WTC11 (cell line): ENCODE results near the gene SLC39A6. TPM values are rescaled to one million over a fixed set of nuclear protein-coding genes. Genes with fewer than 3 reads are reported as not detected.

Experiments
- ATAC-seq: fragments of 200-7000 bp; cut with Tn5 transposase; 2 replicates; pipeline ENCODE4 v1.10.0; 2021; ENCODE audit warnings: mild to moderate bottlenecking, moderate library complexity
- CTCF ChIA-PET: fragments of 300-600 bp; sonication (Branson Sonifier 250); formaldehyde crosslinking; loops from one replicate; lab custom pipeline; 2021; ENCODE audit warnings: antibody characterized with exemption; lab: Charles Lee
- POLR2A ChIA-PET: fragments of 350-600 bp; sonication (Branson Sonifier 250); formaldehyde crosslinking; loops from one replicate; lab custom pipeline; 2021; ENCODE audit warnings: antibody characterized with exemption; lab: Charles Lee
- DNase-seq: peaks from one replicate; pipeline ENCODE4 v3.0.0; 2021; ENCODE audit warnings: low spot score
- H3K27ac Mint-ChIP-seq: 2 replicates; pipeline ENCODE4 v1.8.0; 2021; ENCODE audit warnings: mixed read lengths
- H3K27me3 Mint-ChIP-seq: 2 replicates; pipeline ENCODE4 v1.8.0; 2021; ENCODE audit warnings: low read depth, mild to moderate bottlenecking, moderate library complexity, mixed read lengths
- H3K36me3 Mint-ChIP-seq: 2 replicates; pipeline ENCODE4 v1.8.0; 2021; ENCODE audit warnings: mixed read lengths
- H3K4me1 Mint-ChIP-seq: 2 replicates; pipeline ENCODE4 v1.8.0; 2022; ENCODE audit warnings: mixed read lengths
- H3K4me3 Mint-ChIP-seq: 2 replicates; pipeline ENCODE4 v1.8.0; 2021; ENCODE audit warnings: mild to moderate bottlenecking, moderate library complexity, mixed read lengths
- H3K9me3 Mint-ChIP-seq: 2 replicates; pipeline ENCODE4 v1.8.0; 2021; ENCODE audit warnings: mixed read lengths
- AFF4 ChIP-seq: sonication (generic); formaldehyde crosslinking; IDR thresholded peaks from 2 replicates; pipeline ENCODE4 v1.8.1; 2023; ENCODE audit warnings: mild to moderate bottlenecking, missing genetic modification reagents, borderline replicate concordance
- CREB1 ChIP-seq: sonication (generic); formaldehyde crosslinking; IDR thresholded peaks from 2 replicates; pipeline ENCODE4 v1.8.0; 2023; ENCODE audit warnings: mild to moderate bottlenecking, missing genetic modification reagents
- E2F5 ChIP-seq: sonication (generic); formaldehyde crosslinking; IDR thresholded peaks from 2 replicates; pipeline ENCODE4 v1.8.1; 2022; ENCODE audit warnings: mild to moderate bottlenecking, moderate library complexity, missing genetic modification reagents
- FOXJ3 ChIP-seq: sonication (generic); formaldehyde crosslinking; IDR thresholded peaks from 2 replicates; pipeline ENCODE4 v1.9.0; 2021; ENCODE audit warnings: missing genetic modification reagents, mild to moderate bottlenecking, borderline replicate concordance
- FOXK1 ChIP-seq: sonication (generic); formaldehyde crosslinking; IDR thresholded peaks from 2 replicates; pipeline ENCODE4 v1.8.0; 2022; ENCODE audit warnings: mild to moderate bottlenecking, moderate library complexity, missing genetic modification reagents
- FOXP1 ChIP-seq: sonication (generic); formaldehyde crosslinking; IDR thresholded peaks from 2 replicates; pipeline ENCODE4 v1.8.0; 2022; ENCODE audit warnings: missing genetic modification reagents, mild to moderate bottlenecking, moderate library complexity, borderline replicate concordance
- GTF2I ChIP-seq: fragments of 250-450 bp; sonication (Bioruptor Pico); conservative IDR thresholded peaks from 2 replicates; pipeline ENCODE4 v1.4.0; 2021; ENCODE audit warnings: mild to moderate bottlenecking
- KAT7 ChIP-seq: sonication (generic); formaldehyde crosslinking; IDR thresholded peaks from 2 replicates; pipeline ENCODE4 v1.8.1; 2023; ENCODE audit warnings: missing genetic modification reagents, mild to moderate bottlenecking, borderline replicate concordance
- MYBL2 ChIP-seq: sonication (generic); formaldehyde crosslinking; IDR thresholded peaks from 2 replicates; pipeline ENCODE4 v1.8.1; 2023; ENCODE audit warnings: mild to moderate bottlenecking, moderate library complexity, missing genetic modification reagents
- RORB ChIP-seq: fragments of 250-450 bp; sonication (Bioruptor Pico); IDR thresholded peaks from 2 replicates; pipeline ENCODE4 v1.9.0; 2021; ENCODE audit warnings: mild to moderate bottlenecking
- SP1 ChIP-seq: sonication (generic); formaldehyde crosslinking; conservative IDR thresholded peaks from 2 replicates; pipeline ENCODE4 v1.8.1; 2022; ENCODE audit warnings: missing genetic modification reagents
- TEAD1 ChIP-seq: sonication (generic); formaldehyde crosslinking; IDR thresholded peaks from 2 replicates; pipeline ENCODE4 v1.8.0; 2022; ENCODE audit warnings: mild to moderate bottlenecking, missing genetic modification reagents
- ZNF416 ChIP-seq: fragments of 250-450 bp; sonication (Bioruptor Pico); IDR thresholded peaks from 2 replicates; pipeline ENCODE4 v1.9.0; 2021; ENCODE audit warnings: mild to moderate bottlenecking, inconsistent platforms
- ZNF671 ChIP-seq: fragments of 250-450 bp; sonication (Bioruptor Pico); IDR thresholded peaks from 2 replicates; pipeline ENCODE4 v1.8.0; 2021; ENCODE audit warnings: mild to moderate bottlenecking
- total RNA-seq: library from RNA; stranded (reverse); gene quantifications from 3 replicates; pipeline ENCODE4 v1.2.3, GENCODE V29; 2021
- TF ChIP-seq, protein P1 (sequence below): sonication (generic); formaldehyde crosslinking; IDR thresholded peaks from 2 replicates; pipeline ENCODE4 v1.8.1; 2023; ENCODE audit warnings: mild to moderate bottlenecking, missing genetic modification reagents, moderate library complexity
- TF ChIP-seq, protein P2 (sequence below): sonication (generic); formaldehyde crosslinking; IDR thresholded peaks from 2 replicates; pipeline ENCODE4 v1.8.0; 2022; ENCODE audit warnings: mild to moderate bottlenecking, missing genetic modification reagents
- TF ChIP-seq, protein P3 (sequence below): fragments of 250-450 bp; sonication (Bioruptor Pico); IDR thresholded peaks from 2 replicates; pipeline ENCODE4 v1.9.0; 2021; ENCODE audit warnings: mild to moderate bottlenecking
- TF ChIP-seq, protein P4 (sequence below): fragments of 200-600 bp; IDR thresholded peaks from 2 replicates; pipeline ENCODE4 v1.8.0; 2022; ENCODE audit warnings: antibody characterized with exemption
- TF ChIP-seq, protein P5 (sequence below): sonication (generic); formaldehyde crosslinking; IDR thresholded peaks from 2 replicates; pipeline ENCODE4 v1.8.1; 2022; ENCODE audit warnings: mild to moderate bottlenecking, missing genetic modification reagents, moderate library complexity, borderline replicate concordance
- TF ChIP-seq, protein P6 (sequence below): sonication (generic); formaldehyde crosslinking; IDR thresholded peaks from 2 replicates; pipeline ENCODE4 v1.8.1; 2022; ENCODE audit warnings: low read depth, missing genetic modification reagents, borderline replicate concordance

Gene SLC39A6
- total RNA-seq, 1 experiment from 2014 or later = 29.2 TPM

- ChIA-PET POLR2A (no interaction called here), CTCF (no interaction called here)
- H3K4me1 Mint-ChIP-seq = no peaks in the 10 kb centered on the region
Measured at GRCh38 chr18:36162981-36163380, 33.8 kb upstream of the SLC39A6 start.

DNA sequence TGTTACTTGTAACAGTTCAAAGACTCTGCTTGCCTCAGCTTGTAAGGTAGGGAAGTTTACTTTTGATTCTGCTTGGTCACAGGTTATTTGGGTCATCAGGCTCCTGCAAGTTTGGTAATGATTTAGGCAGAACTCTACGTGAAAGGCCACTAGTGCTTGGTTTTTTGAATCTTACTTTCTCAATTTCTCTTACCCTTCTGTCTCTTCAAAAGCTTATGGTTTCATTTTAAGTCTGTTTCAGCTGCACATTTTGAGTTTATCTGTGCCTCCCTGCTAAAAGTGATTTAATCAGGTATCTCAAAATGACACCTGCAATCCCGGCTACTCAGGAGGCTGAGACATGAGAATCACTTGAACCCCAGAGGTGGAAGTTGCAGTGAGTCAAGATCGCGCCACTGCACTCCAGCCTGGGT lies 31.8 kb upstream of the SLC39A6 start:
- Mint-ChIP-seq H3K4me3 (no peak overlapping the region), H3K27ac (no peak overlapping the region), H3K9me3 (no peaks in the 10 kb centered on the region), H3K36me3 (peaks cover 85% of the 10 kb centered on the region), H3K27me3 (no peaks in the 10 kb centered on the region), H3K4me1 (no peaks in the 10 kb centered on the region)
- POLR2A ChIA-PET = no interaction called here
- DNase-seq = no peak
- CTCF ChIA-PET = interaction anchor here (0.9 kb wide), 1 partner anchor 36 kb away, joined by 3 read pairs; no protein-coding TSS in a partner anchor
- no peak for ATAC-seq
- no peak for TF ChIP-seq GTF2I (CRISPR knock-in tag)
- TF ChIP-seq, protein P1, sequence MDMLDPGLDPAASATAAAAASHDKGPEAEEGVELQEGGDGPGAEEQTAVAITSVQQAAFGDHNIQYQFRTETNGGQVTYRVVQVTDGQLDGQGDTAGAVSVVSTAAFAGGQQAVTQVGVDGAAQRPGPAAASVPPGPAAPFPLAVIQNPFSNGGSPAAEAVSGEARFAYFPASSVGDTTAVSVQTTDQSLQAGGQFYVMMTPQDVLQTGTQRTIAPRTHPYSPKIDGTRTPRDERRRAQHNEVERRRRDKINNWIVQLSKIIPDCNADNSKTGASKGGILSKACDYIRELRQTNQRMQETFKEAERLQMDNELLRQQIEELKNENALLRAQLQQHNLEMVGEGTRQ (CRISPR knock-in tag) = no peak
- no peak for TF ChIP-seq FOXK1 (CRISPR knock-in tag)
- no peak for TF ChIP-seq FOXJ3 (CRISPR knock-in tag)
- no peak for TF ChIP-seq RORB (CRISPR knock-in tag)
- TF ChIP-seq FOXP1 (CRISPR knock-in tag) = no peak
- no peak for TF ChIP-seq SP1
- no peak for TF ChIP-seq KAT7
- TF ChIP-seq, protein P2, sequence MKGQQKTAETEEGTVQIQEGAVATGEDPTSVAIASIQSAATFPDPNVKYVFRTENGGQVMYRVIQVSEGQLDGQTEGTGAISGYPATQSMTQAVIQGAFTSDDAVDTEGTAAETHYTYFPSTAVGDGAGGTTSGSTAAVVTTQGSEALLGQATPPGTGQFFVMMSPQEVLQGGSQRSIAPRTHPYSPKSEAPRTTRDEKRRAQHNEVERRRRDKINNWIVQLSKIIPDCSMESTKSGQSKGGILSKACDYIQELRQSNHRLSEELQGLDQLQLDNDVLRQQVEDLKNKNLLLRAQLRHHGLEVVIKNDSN (CRISPR knock-in tag) = no peak
- TF ChIP-seq, protein P3, sequence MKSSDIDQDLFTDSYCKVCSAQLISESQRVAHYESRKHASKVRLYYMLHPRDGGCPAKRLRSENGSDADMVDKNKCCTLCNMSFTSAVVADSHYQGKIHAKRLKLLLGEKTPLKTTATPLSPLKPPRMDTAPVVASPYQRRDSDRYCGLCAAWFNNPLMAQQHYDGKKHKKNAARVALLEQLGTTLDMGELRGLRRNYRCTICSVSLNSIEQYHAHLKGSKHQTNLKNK = no peak

More at GRCh38 chr18:36162981-36163380, 33.8 kb upstream of the SLC39A6 start:
- Mint-ChIP-seq H3K36me3 (peaks cover 79% of the 10 kb centered on the region), H3K4me3 (no peak overlapping the region)
- ATAC-seq = no peak
- TF ChIP-seq ZNF671 (CRISPR knock-in tag) = no peak
- TF ChIP-seq CREB1 (CRISPR knock-in tag) = no peak
- TF ChIP-seq AFF4 = no peak
- TF ChIP-seq FOXJ3 (CRISPR knock-in tag) = no peak
- TF ChIP-seq, protein P4, sequence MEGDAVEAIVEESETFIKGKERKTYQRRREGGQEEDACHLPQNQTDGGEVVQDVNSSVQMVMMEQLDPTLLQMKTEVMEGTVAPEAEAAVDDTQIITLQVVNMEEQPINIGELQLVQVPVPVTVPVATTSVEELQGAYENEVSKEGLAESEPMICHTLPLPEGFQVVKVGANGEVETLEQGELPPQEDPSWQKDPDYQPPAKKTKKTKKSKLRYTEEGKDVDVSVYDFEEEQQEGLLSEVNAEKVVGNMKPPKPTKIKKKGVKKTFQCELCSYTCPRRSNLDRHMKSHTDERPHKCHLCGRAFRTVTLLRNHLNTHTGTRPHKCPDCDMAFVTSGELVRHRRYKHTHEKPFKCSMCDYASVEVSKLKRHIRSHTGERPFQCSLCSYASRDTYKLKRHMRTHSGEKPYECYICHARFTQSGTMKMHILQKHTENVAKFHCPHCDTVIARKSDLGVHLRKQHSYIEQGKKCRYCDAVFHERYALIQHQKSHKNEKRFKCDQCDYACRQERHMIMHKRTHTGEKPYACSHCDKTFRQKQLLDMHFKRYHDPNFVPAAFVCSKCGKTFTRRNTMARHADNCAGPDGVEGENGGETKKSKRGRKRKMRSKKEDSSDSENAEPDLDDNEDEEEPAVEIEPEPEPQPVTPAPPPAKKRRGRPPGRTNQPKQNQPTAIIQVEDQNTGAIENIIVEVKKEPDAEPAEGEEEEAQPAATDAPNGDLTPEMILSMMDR = no peak
- TF ChIP-seq, protein P5, sequence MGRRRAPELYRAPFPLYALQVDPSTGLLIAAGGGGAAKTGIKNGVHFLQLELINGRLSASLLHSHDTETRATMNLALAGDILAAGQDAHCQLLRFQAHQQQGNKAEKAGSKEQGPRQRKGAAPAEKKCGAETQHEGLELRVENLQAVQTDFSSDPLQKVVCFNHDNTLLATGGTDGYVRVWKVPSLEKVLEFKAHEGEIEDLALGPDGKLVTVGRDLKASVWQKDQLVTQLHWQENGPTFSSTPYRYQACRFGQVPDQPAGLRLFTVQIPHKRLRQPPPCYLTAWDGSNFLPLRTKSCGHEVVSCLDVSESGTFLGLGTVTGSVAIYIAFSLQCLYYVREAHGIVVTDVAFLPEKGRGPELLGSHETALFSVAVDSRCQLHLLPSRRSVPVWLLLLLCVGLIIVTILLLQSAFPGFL (CRISPR knock-in tag) = no peak
- TF ChIP-seq TEAD1 (CRISPR knock-in tag) = no peak
- TF ChIP-seq ZNF416 (CRISPR knock-in tag) = no peak
- TF ChIP-seq E2F5 = no peak
- no peak for TF ChIP-seq MYBL2
- TF ChIP-seq, protein P6, sequence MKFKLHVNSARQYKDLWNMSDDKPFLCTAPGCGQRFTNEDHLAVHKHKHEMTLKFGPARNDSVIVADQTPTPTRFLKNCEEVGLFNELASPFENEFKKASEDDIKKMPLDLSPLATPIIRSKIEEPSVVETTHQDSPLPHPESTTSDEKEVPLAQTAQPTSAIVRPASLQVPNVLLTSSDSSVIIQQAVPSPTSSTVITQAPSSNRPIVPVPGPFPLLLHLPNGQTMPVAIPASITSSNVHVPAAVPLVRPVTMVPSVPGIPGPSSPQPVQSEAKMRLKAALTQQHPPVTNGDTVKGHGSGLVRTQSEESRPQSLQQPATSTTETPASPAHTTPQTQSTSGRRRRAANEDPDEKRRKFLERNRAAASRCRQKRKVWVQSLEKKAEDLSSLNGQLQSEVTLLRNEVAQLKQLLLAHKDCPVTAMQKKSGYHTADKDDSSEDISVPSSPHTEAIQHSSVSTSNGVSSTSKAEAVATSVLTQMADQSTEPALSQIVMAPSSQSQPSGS (CRISPR knock-in tag) = no peak
- TF ChIP-seq, all 79 proteins: peak for 0
- no peak for DNase-seq
- no peaks in the 10 kb centered on the region for H3K9me3 Mint-ChIP-seq
- H3K27ac Mint-ChIP-seq = no peak overlapping the region
- no peaks in the 10 kb centered on the region for H3K27me3 Mint-ChIP-seq
